GM12878 (cell line): Measurements from ENCODE around the gene RER1. TPM values are rescaled to one million over a fixed set of nuclear protein-coding genes. Genes with fewer than 3 reads are reported as not detected.

ENCODE experiments used
- ATAC-seq: fragments of 200-7000 bp; cut with Tn5 transposase; 3 replicates; pipeline ENCODE4 v1.9.1; 2020; ENCODE audit warnings: mild to moderate bottlenecking, moderate library complexity
- BruUV-seq: library from RNA; stranded (reverse); fragments of 400-500 nt; replicated peaks from 2 replicates; lab custom pipeline; 2021; lab: Mats Ljungman, UMichigan
- CTCF ChIA-PET: fragments of 300-600 bp; sonication (Branson Sonifier 250); formaldehyde crosslinking; extraction: SDS; loops from one replicate; lab custom pipeline; 2021; ENCODE audit warnings: inconsistent platforms; lab: Yijun Ruan, JAX
- POLR2A ChIA-PET: fragments of 350-600 bp; formaldehyde crosslinking; extraction: SDS; loops from one replicate; lab custom pipeline; 2021; ENCODE audit warnings: inconsistent platforms; lab: Charles Lee
- RAD21 ChIA-PET: fragments of 300-600 bp; sonication (Branson Sonifier 250); formaldehyde crosslinking; loops from one replicate; lab custom pipeline; 2023; ENCODE audit warnings: antibody characterized with exemption; ENCODE audit not compliant: unreplicated experiment; lab: Charles Lee
- SMC1A ChIA-PET: fragments of 300-600 bp; sonication (Branson Sonifier 250); formaldehyde crosslinking; loops from one replicate; lab custom pipeline; 2023; ENCODE audit not compliant: unreplicated experiment, uncharacterized antibody; lab: Charles Lee
- DNase-seq: peaks from one replicate; pipeline ENCODE4 v3.0.0-alpha.2; 2011; ENCODE audit warnings: low read depth, low spot score
- FAIRE-seq: peaks from 3 replicates; lab custom pipeline; 2011; peaks lifted over from hg19 to GRCh38; lab: Jason Lieb, UNC
- H2AFZ ChIP-seq: 2 replicates; pipeline ENCODE4 v1.6.0; 2011; ENCODE audit warnings: low read depth, low read length, control low read depth; ENCODE audit not compliant: control insufficient read depth
- H3K27ac ChIP-seq: 2 replicates; pipeline ENCODE4 v1.5.1; 2011; ENCODE audit warnings: control low read depth; ENCODE audit not compliant: control insufficient read depth, insufficient read depth
- H3K27me3 ChIP-seq, 2 experiments: replicated peaks in 1 of 2; 2 replicates each; pipeline versions ENCODE4 v1.6.0 to v1.6.1; 2011; ENCODE audit warnings: low read length in 1 of 2; ENCODE audit not compliant: control insufficient read depth in 2 of 2, insufficient read depth in 2 of 2
- H3K36me3 ChIP-seq, 2 experiments: 2 replicates each; pipeline ENCODE4 v1.5.1; 2011; ENCODE audit warnings: low read length in 1 of 2; ENCODE audit not compliant: control insufficient read depth in 2 of 2, insufficient read depth in 2 of 2
- H3K4me1 ChIP-seq: 2 replicates; pipeline ENCODE4 v1.6.1; 2011; ENCODE audit warnings: mild to moderate bottlenecking, low read length, moderate library complexity, mixed read lengths; ENCODE audit not compliant: control insufficient read depth, insufficient read depth
- H3K4me2 ChIP-seq: 2 replicates; pipeline ENCODE4 v1.6.0; 2011; ENCODE audit warnings: control low read depth; ENCODE audit not compliant: control insufficient read depth, insufficient read depth
- H3K4me3 ChIP-seq: fragments of 200-600 bp; sonication (generic); 2 replicates; pipeline ENCODE4 v1.5.1; 2016
- H3K79me2 ChIP-seq: 2 replicates; pipeline ENCODE4 v1.6.0; 2011; ENCODE audit warnings: low read length; ENCODE audit not compliant: control insufficient read depth, insufficient read depth
- H3K9ac ChIP-seq: 2 replicates; pipeline ENCODE4 v1.8.0; 2011; ENCODE audit warnings: low read length, control low read depth, mixed read lengths; ENCODE audit not compliant: control insufficient read depth, insufficient read depth
- H3K9me3 ChIP-seq: replicated peaks from 3 replicates; pipeline ENCODE4 v1.5.1; 2011; ENCODE audit warnings: mild to moderate bottlenecking, low read length; ENCODE audit not compliant: control insufficient read depth, insufficient read depth
- H4K20me1 ChIP-seq: 2 replicates; pipeline ENCODE4 v1.6.0; 2011; ENCODE audit not compliant: control insufficient read depth, insufficient read depth
- DPF2 ChIP-seq: fragments of 450-650 bp; IDR thresholded peaks from 2 replicates; pipeline ENCODE4 v1.6.1; 2017; ENCODE audit warnings: mild to moderate bottlenecking
- HDAC6 ChIP-seq: fragments of 200-600 bp; sonication (generic); IDR thresholded peaks from one replicate; pipeline ENCODE4 v1.8.0; 2017; ENCODE audit warnings: antibody characterized with exemption; ENCODE audit not compliant: unreplicated experiment
- NFXL1 ChIP-seq: fragments of 450-650 bp; IDR thresholded peaks from 2 replicates; pipeline ENCODE4 v1.6.1; 2017; ENCODE audit warnings: antibody characterized with exemption, mild to moderate bottlenecking, borderline replicate concordance
- NKRF ChIP-seq: fragments of 450-650 bp; conservative IDR thresholded peaks from 2 replicates; pipeline ENCODE4 v1.6.1; 2017; ENCODE audit warnings: mild to moderate bottlenecking, moderate library complexity
- SMARCA5 ChIP-seq: fragments of 450-650 bp; IDR thresholded peaks from 2 replicates; pipeline ENCODE4 v1.6.1; 2017; ENCODE audit warnings: mild to moderate bottlenecking
- SUZ12 ChIP-seq: fragments of 200-600 bp; sonication (generic); IDR thresholded peaks from one replicate; pipeline ENCODE4 v1.6.1; 2018; ENCODE audit warnings: antibody characterized with exemption, mild to moderate bottlenecking; ENCODE audit not compliant: unreplicated experiment
- ZBTB40 ChIP-seq: fragments of 450-650 bp; IDR thresholded peaks from 2 replicates; pipeline ENCODE4 v1.6.1; 2016; ENCODE audit warnings: mild to moderate bottlenecking, moderate library complexity, borderline replicate concordance
- ZNF687 ChIP-seq: fragments of 450-650 bp; IDR thresholded peaks from 2 replicates; pipeline ENCODE4 v1.6.1; 2017; ENCODE audit warnings: mild to moderate bottlenecking, moderate library complexity
- ZSCAN29 ChIP-seq: fragments of 450-650 bp; IDR thresholded peaks from 2 replicates; pipeline ENCODE4 v1.6.1; 2017; ENCODE audit warnings: mild to moderate bottlenecking, moderate library complexity
- WGBS: methylation state at CpG from one replicate; pipeline ENCODE4 v1.1.6; 2016; ENCODE audit warnings: low lambda C conversion rate; ENCODE audit not compliant: insufficient replicate concordance, insufficient coverage; ENCODE audit errors: missing lambda C conversion rate; 5-methylcytosine and 5-hydroxymethylcytosine counted together
- in situ Hi-C: fragments of 300-500 bp; cut with MboI; formaldehyde crosslinking; loops from 9 replicates; pipeline ENCODE4 v1.14.3; 2018; ENCODE audit warnings: mixed read lengths
- intact Hi-C: fragments of 100-400 bp; cut with micrococcal nuclease; formaldehyde crosslinking; loops from one replicate; pipeline ENCODE4 v1.14.2; 2022; ENCODE audit not compliant: unreplicated experiment
- polyA plus RNA-seq, 11 experiments: library from polyadenylated mRNA; depleted of rRNA in 4 of 11; unstranded in 6 of 11; stranded (reverse) in 5 of 11; fragments of >200 nt; fragmentation: Nextera tagmentation in 4 of 11; fragmentation: Illumina TruSeq in 1 of 11; extraction: Ambion mirVana in 4 of 11; extraction: Trizol in 1 of 11; gene quantifications; 1 replicate in 1 of 11; 2 replicates in 10 of 11; pipeline versions ENCODE4 v1.2.1 to v1.2.3, GENCODE V29; 2011 to 2016; ENCODE audit warnings: inconsistent platforms in 2 of 11, missing spikeins in 2 of 11, low read depth in 1 of 11
- total RNA-seq, 4 experiments: library from RNA; depleted of rRNA in 3 of 4; stranded (reverse); fragments of >200 nt in 3 of 4; fragmentation: Illumina TruSeq in 1 of 4; extraction: Trizol in 1 of 4; gene quantifications; 2 replicates each; pipeline versions ENCODE4 v1.2.1 to v1.2.3, GENCODE V29; 2013 to 2021

RER1 gene
- total and polyA plus RNA-seq, 10 of the 15 experiments (the other 5 are each of a cell fraction or from before 2014, with no cell fraction given), result 29.2 to 274 (median 136) TPM

- Histone ChIP-seq H3K9ac (peak overlapping the region; percentile 92), H3K36me3 (peaks cover 4 to 14% of the 10 kb centered on the region in 2 experiments; a peak in 3 of 4 replicates), H3K9me3 (no peaks in the 10 kb centered on the region), H3K79me2 (peaks cover 51% of the 10 kb centered on the region), H3K4me3 (peak overlapping the region; percentile 97), H3K4me2 (peak overlapping the region; percentile 95), H3K4me1 (peaks cover 41% of the 10 kb centered on the region), H3K27me3 (no peaks in the 10 kb centered on the region), H2AFZ (peak overlapping the region; percentile 56), H3K27ac (peak overlapping the region; percentile 71), H4K20me1 (no peaks in the 10 kb centered on the region)
- ChIA-PET SMC1A (interaction anchor here (0.8 to 3.2 kb wide), 3 partner anchors 19 to 197 kb away, joined by 3 to 11 read pairs (median 4); partner anchors contain the start of genes FAAP20 and PEX10), RAD21 (interaction anchor here (0.9 to 1.9 kb wide), 5 partner anchors 10 to 197 kb away, joined by 3 to 16 read pairs (median 10); partner anchors contain the start of genes FAAP20 and PANK4), CTCF (interaction anchor here (1.0 to 1.5 kb wide), 3 partner anchors 10 to 197 kb away, joined by 4 to 10 read pairs (median 7); partner anchors contain the start of gene FAAP20), POLR2A (interaction anchor here (0.7 to 1.7 kb wide), 7 partner anchors 10 to 197 kb away, joined by 3 to 5 read pairs (median 4); partner anchors contain the start of genes FAAP20 and PANK4)
- peak; percentile 44 for ATAC-seq
- FAIRE-seq, result no peak
- in situ Hi-C loops (no loop called here), intact Hi-C loops (no loop called here)
- 0 out of 2 replicates have a peak, but pooled peaks have one; percentile 49 for TF ChIP-seq DPF2
- 0 out of 2 replicates have a peak, but pooled peaks have one; percentile 50 for TF ChIP-seq SMARCA5
- TF ChIP-seq SUZ12, result no peak
- TF ChIP-seq NFXL1, result peak; percentile 87; the same call in 1 of the 2 replicates
- TF ChIP-seq ZSCAN29, result no peak
- no peak for TF ChIP-seq ZBTB40
- TF ChIP-seq ZNF687, result 0 out of 2 replicates have a peak, but pooled peaks have one; percentile 61
- TF ChIP-seq NKRF, result peak; percentile 52
- no peak for TF ChIP-seq HDAC6
- WGBS, result 0% methylated on average over 20 of the region's 62 CpGs
- no peak for DNase-seq
- no TSS peak for BruUV-seq
Measured at GRCh38 chr1:2391931-2392509, 379 bp downstream of the RER1 start.
